Vagina (tissue), 2 donors: ENCODE results near the gene GABBR1.

Experiments used
- POLR2A ChIP-seq, 2 donors: fragments of 450-650 bp; IDR thresholded peaks; one replicate each; pipeline ENCODE4 v1.6.1; 2017; ENCODE audit warnings: antibody characterized with exemption in 2 of 2, mild to moderate bottlenecking in 2 of 2, moderate library complexity in 2 of 2
- POLR2AphosphoS5 ChIP-seq, 2 donors: sonication (generic); formaldehyde crosslinking; IDR thresholded peaks; one replicate each; pipeline ENCODE4 v1.9.0; 2017; ENCODE audit warnings: antibody characterized with exemption in 2 of 2, mild to moderate bottlenecking in 2 of 2, low read depth in 1 of 2; ENCODE audit not compliant: insufficient read depth in 1 of 2
- TF ChIP-seq, protein P1 (sequence below), 3 experiments: fragments of 450-650 bp in 2 of 3; fragments of 200-600 bp in 1 of 3; sonication (generic) in 1 of 3; IDR thresholded peaks; one replicate each; pipeline ENCODE4 v1.5.1; 2017 to 2019; ENCODE audit warnings: antibody characterized with exemption in 3 of 3, mild to moderate bottlenecking in 2 of 3, moderate library complexity in 2 of 3

DNA sequence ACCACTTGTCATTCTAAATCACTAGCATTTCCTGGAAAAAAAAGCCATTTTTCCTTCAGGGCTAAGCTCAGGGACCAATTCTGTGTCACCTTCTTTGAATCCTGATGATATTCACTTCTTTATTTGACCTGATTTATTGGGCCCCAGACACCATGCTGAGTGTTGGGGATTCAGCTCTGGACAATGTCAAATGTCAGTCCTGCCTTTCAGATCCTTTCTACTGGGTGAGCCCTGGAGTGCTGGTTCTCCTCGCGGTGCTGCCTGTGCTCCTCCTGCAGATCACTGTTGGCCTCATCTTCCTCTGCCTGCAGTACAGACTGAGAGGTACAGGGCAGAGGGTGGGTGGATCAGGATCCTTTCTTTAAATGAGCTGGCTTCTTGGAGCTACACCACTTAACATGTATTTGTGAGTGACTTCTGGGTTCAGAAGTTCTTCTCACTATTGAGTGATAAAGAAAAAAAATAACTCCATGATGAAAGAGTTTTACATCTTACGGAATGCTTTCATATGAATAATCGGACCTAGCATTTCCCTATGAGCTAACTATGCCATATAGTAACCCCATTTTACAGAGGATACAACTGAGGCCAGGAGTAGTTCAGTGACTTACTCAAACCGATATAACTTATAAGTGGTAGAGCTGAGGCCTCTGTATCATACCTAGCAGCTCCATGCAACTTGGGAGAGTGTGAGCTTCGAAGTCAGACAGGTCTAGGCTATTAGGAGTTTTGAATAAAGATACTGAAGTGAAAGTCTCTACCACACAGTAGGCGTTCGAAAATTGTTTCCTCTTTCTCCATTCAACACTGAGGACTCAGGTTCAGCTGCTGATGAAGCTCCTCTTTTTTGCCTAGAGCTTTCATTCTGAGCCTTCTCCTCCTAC, 33.2 kb upstream of the GABBR1 start:
- TF ChIP-seq, protein P1, sequence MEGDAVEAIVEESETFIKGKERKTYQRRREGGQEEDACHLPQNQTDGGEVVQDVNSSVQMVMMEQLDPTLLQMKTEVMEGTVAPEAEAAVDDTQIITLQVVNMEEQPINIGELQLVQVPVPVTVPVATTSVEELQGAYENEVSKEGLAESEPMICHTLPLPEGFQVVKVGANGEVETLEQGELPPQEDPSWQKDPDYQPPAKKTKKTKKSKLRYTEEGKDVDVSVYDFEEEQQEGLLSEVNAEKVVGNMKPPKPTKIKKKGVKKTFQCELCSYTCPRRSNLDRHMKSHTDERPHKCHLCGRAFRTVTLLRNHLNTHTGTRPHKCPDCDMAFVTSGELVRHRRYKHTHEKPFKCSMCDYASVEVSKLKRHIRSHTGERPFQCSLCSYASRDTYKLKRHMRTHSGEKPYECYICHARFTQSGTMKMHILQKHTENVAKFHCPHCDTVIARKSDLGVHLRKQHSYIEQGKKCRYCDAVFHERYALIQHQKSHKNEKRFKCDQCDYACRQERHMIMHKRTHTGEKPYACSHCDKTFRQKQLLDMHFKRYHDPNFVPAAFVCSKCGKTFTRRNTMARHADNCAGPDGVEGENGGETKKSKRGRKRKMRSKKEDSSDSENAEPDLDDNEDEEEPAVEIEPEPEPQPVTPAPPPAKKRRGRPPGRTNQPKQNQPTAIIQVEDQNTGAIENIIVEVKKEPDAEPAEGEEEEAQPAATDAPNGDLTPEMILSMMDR (IDR thresholded peaks at IDR 0.05) = no peak
- TF ChIP-seq POLR2AphosphoS5 (IDR thresholded peaks at IDR 0.05; ENCODE audit: insufficient read depth in 1 of 2, low read depth in 1 of 2) = no peak
- TF ChIP-seq POLR2A (IDR thresholded peaks at IDR 0.05) = no peak
